ENCODE results near the gene FOXP1.

The FOXP1 gene

DNA sequence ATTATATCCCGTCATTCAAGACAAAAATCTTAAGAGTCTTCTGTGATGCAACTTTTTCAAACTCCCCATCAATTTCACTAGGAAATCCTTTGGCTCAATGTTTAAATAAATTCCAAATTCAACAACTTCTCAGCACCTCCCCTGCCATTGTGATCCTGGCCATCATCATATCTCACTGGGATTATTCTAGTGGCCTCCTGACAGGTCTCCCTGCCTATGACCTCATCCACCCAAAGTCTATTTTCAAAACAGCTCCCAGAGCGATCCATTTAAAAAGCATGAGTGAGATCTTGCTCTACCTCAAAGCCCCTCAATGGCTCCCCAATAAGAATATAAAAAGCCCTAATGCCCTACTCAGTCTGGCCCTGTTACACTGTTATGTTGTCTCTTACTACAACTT, 293.2 kb downstream of the FOXP1 start:
- no peaks in the 10 kb centered on the region for H3K9me3 Mint-ChIP-seq
- no peaks in the 10 kb centered on the region for H3K27me3 Mint-ChIP-seq
- peak overlapping the region; percentile 32 for H3K27ac Mint-ChIP-seq
- H3K4me3 Mint-ChIP-seq = no peak overlapping the region
- peaks cover 72% of the 10 kb centered on the region for H3K4me1 Mint-ChIP-seq (ENCODE audit: low read depth)
- H3K36me3 Mint-ChIP-seq (ENCODE audit: low read depth) = peaks cover 72% of the 10 kb centered on the region
- no peak for DNase-seq

DNA sequence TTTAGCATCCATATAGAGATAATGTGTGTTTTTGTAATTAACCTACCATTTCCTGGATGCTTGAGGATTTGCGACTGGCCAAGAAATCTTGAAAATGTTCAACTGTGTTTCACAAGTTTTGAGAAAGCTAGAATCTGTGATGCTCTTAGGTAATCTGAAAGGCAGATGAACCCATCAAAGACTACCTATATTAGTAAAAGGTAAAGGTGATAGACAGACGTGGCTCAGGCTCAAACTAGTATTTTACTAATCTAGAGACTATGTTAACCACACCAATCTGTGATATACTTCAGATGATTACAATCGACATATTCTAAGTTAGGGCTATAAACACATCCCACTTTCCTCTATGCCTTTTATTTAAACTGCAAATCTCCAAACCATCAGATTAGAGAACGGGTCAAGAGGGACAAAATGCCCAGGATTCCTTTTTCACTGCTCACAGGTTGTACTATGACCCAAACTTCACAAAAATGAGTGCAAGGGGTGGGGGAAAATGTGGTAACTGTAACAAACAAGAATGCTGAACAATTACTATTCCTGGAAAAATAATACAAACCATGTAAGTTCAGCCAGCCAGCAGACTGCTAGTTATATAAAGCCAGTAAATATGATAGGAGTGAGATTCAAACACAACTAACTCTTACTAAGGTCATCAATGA, 295.1 kb downstream of the FOXP1 start:
- peaks cover 70% of the 10 kb centered on the region for H3K4me1 Mint-ChIP-seq (ENCODE audit: low read depth)
- H3K27me3 Mint-ChIP-seq = no peaks in the 10 kb centered on the region
- H3K27ac Mint-ChIP-seq = peak overlapping the region; percentile 37
- no peak overlapping the region for H3K4me3 Mint-ChIP-seq
- no peak for DNase-seq
- H3K9me3 Mint-ChIP-seq = no peaks in the 10 kb centered on the region
- peaks cover 66% of the 10 kb centered on the region for H3K36me3 Mint-ChIP-seq (ENCODE audit: low read depth)

DNA sequence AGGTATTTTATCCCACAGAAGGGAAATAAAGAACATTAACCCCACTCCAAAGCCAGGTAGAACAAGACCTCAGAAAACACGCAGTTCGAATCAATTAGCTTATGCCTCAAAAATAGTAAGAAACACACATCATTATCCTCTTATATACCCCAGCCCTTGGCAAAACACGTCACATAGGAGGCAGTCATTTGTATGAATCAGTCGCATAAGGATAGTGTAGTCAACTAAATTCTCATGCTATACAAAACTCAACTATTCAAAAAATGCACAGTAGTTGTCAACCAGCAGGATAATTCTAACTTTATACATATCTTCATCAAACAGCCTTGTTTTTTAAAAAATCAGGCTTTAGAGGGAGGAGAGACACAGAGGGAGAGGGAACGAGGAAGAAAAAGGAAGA, 298.4 kb downstream of the FOXP1 start:
- no peaks in the 10 kb centered on the region for H3K9me3 Mint-ChIP-seq
- H3K4me1 Mint-ChIP-seq (ENCODE audit: low read depth) = peaks cover 71% of the 10 kb centered on the region
- no peak overlapping the region for H3K4me3 Mint-ChIP-seq
- no peak overlapping the region for H3K27ac Mint-ChIP-seq
- H3K27me3 Mint-ChIP-seq = no peaks in the 10 kb centered on the region
- DNase-seq = no peak
- H3K36me3 Mint-ChIP-seq (ENCODE audit: low read depth) = peaks cover 57% of the 10 kb centered on the region

DNA sequence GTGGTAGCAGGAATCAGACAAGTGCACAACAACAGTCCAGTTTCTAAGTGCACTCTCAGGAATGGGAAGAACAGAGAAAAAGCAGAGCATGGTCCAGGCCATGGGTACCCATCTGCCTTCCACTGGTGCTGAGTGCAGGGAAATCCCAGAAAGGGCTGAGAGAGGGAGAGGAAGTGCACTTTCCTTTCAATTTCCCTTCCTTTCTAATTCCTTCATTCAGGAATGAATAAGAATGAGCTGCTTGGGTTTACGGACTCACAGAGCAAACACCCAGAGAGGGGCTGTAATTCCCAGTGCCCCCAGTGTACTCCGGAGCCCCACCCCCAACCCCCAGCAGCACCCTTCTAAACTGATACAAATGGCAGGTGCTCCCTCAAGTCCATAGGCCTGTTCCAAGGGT, 300.6 kb downstream of the FOXP1 start:
- DNase-seq = no peak
- Mint-ChIP-seq H3K9me3 (no peaks in the 10 kb centered on the region), H3K4me3 (no peak overlapping the region), H3K36me3 (ENCODE audit: low read depth) (peaks cover 55% of the 10 kb centered on the region), H3K4me1 (ENCODE audit: low read depth) (peaks cover 59% of the 10 kb centered on the region), H3K27me3 (no peaks in the 10 kb centered on the region), H3K27ac (peak overlapping the region; percentile 34)

DNA sequence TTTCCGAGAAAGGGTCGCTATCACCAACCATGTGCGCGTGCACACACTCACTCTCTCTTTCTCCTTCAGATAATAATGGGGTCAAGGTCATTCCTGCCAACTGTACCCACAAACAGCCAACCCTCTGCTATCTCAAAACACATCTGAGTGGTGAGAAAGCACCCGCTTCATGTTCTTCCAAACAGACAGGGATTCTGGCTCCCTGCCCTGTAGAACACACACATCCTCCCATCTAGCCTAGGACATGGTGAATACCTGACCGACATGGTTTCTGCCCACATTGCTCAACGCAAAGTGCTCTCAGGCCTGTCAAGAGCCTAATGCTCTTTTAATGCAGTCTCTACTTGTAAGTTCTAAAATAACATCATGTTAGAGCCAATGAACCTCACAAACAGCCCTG, 302.2 kb downstream of the FOXP1 start:
- H3K9me3 Mint-ChIP-seq = no peaks in the 10 kb centered on the region
- H3K36me3 Mint-ChIP-seq (ENCODE audit: low read depth) = peaks cover 51% of the 10 kb centered on the region
- no peak overlapping the region for H3K4me3 Mint-ChIP-seq
- H3K4me1 Mint-ChIP-seq (ENCODE audit: low read depth) = peaks cover 60% of the 10 kb centered on the region
- H3K27ac Mint-ChIP-seq = peak overlapping the region; percentile 22
- DNase-seq = no peak
- no peaks in the 10 kb centered on the region for H3K27me3 Mint-ChIP-seq

DNA sequence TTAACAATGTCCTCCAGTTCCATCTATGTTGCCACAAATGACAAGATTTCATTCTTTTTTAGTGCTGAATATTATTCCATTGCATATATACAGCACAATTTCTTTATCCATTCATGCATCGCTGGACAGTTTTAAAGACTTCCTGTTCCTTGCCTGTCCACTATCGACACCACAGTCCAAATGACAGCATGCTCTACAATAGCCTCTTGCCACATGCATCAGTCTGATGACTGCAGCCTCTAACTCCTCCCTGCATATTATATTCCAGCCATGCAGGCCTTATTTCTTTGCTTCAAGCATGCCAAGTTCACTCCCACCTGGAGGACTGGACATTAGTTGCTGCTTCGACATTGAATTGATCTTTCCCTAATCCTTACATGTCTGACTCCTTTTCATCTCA, 306.2 kb downstream of the FOXP1 start:
- peaks cover 66% of the 10 kb centered on the region for H3K4me1 Mint-ChIP-seq (ENCODE audit: low read depth)
- H3K27ac Mint-ChIP-seq = peak overlapping the region; percentile 22
- no peaks in the 10 kb centered on the region for H3K27me3 Mint-ChIP-seq

DNA sequence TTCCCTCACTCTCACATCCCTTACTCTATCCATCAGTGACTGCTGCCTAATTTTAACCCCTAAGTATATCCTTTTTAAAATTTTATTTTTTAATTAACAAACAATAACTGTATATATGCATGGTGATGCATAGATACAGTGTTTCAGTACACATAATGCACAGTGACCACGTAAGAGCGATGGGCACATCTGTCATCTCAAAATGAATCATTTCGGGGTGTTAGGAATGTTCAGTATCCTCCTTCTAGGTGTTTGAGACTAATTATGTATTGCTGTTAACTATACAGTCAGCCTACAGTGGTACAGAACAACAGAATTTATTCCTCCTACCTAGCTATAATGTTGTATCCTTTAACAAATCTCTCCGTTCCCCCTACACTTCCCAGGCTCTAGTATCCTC, 307.0 kb downstream of the FOXP1 start:
- no peak for DNase-seq
- no peaks in the 10 kb centered on the region for H3K9me3 Mint-ChIP-seq
- peak overlapping the region; percentile 45 for H3K27ac Mint-ChIP-seq
- peaks cover 66% of the 10 kb centered on the region for H3K4me1 Mint-ChIP-seq (ENCODE audit: low read depth)
- H3K4me3 Mint-ChIP-seq = no peak overlapping the region
- H3K36me3 Mint-ChIP-seq (ENCODE audit: low read depth) = peaks cover 44% of the 10 kb centered on the region
- no peaks in the 10 kb centered on the region for H3K27me3 Mint-ChIP-seq

More for the DNA sequence above, 306.2 kb downstream of the FOXP1 start:
- H3K9me3 Mint-ChIP-seq = no peaks in the 10 kb centered on the region
- no peak for DNase-seq
- H3K36me3 Mint-ChIP-seq (ENCODE audit: low read depth) = peaks cover 46% of the 10 kb centered on the region
- H3K4me3 Mint-ChIP-seq = no peak overlapping the region

DNA sequence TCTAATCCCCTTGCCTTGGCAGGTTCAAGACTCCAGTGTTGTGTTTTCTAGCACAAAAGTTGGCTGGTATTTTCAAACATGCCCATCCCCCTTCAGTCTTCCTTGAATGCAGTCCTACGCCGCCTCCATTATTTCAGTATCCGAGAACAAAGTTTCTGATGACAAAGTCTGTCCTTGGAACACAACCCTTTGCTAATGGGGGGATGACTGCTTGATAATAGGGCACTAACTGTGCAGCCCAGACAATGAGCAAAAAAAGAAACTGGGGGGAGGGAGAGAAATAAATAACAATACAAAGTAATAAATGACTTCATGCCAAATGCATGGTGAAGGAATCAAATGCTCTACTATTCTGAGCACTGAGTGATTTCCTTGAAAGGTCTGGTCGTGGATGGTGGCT, 310.1 kb downstream of the FOXP1 start:
- peaks cover 47% of the 10 kb centered on the region for H3K36me3 Mint-ChIP-seq (ENCODE audit: low read depth)
- peak overlapping the region; percentile 24 for H3K27ac Mint-ChIP-seq
- DNase-seq = no peak
- peaks cover 83% of the 10 kb centered on the region for H3K4me1 Mint-ChIP-seq (ENCODE audit: low read depth)
- no peaks in the 10 kb centered on the region for H3K9me3 Mint-ChIP-seq
- no peaks in the 10 kb centered on the region for H3K27me3 Mint-ChIP-seq
- H3K4me3 Mint-ChIP-seq = no peak overlapping the region

DNA sequence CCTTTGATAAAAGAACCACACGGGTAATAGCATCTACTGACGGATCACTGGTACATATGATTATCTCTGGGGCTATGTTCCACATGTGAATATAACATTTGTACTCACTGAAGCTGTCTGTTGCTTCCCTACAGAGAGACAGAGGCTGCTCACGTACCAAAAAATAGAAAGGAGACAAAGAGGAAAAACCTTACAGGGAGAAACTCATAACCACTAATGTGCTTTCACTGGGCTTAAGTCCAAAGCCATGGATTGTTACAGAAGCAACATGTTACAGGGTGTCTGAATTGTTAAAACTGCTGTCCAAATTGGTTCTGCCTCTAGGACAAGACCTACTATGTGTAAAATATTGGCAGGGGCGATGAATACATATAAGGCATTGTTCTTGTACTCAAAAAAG, 311.9 kb downstream of the FOXP1 start:
- Mint-ChIP-seq H3K36me3 (ENCODE audit: low read depth) (peaks cover 46% of the 10 kb centered on the region), H3K4me1 (ENCODE audit: low read depth) (peaks cover 83% of the 10 kb centered on the region), H3K4me3 (no peak overlapping the region), H3K27ac (peak overlapping the region; percentile 86), H3K9me3 (no peaks in the 10 kb centered on the region), H3K27me3 (no peaks in the 10 kb centered on the region)
- no peak for DNase-seq

DNA sequence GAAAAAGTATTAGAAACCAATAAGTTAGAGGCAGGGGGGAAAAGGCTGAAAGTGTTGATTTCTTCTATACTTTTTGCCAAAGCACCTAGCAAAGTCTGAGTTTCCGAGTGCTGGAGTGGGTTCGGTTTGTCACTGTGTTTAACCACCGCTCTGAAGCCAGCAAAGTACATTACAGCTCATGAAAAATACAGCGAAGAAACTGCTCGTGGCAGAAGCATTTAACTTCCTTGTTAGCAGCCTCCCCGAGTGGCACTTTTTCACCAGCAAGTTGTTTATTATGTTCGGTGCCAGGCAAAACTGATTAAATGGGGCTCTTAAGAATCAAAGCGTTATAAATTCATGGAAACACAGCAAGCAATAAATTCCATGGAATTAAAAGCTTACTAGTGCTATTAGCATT, 313.6 kb downstream of the FOXP1 start:
- Mint-ChIP-seq H3K36me3 (ENCODE audit: low read depth) (peaks cover 54% of the 10 kb centered on the region), H3K4me1 (ENCODE audit: low read depth) (peaks cover 83% of the 10 kb centered on the region), H3K9me3 (no peaks in the 10 kb centered on the region), H3K27me3 (no peaks in the 10 kb centered on the region), H3K4me3 (peak overlapping the region; percentile 46), H3K27ac (peak overlapping the region; percentile 86)
- no peak for DNase-seq

DNA sequence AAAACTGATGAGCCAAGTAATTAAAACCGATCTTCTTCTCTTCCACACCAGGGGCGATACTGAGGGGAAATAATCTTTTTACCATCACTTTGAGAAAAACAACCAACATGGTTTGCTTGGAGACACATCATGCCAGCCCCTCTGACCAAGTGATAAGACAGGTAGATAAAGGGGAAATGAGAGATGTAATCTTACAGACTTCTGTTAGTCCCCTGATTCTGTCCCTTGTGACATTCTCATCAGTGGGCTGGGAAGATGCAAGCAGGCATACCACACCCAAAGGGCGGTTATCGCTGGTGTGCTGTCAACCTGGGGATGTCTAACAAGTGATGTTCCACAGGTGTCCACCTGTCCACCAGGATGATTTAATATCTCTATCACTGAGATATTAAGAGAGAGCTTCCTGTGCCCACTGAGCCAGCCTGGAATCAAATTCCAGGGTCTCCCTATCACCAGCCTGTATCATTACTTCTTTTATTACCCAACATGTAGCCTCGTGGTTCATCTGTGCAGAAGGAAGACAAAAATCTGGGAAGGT, 315.0 kb downstream of the FOXP1 start:
- no peak for DNase-seq
- H3K9me3 Mint-ChIP-seq = no peaks in the 10 kb centered on the region
- H3K27me3 Mint-ChIP-seq = no peaks in the 10 kb centered on the region
- peak overlapping the region; percentile 42 for H3K27ac Mint-ChIP-seq
- H3K4me3 Mint-ChIP-seq = no peak overlapping the region
- peaks cover 82% of the 10 kb centered on the region for H3K4me1 Mint-ChIP-seq (ENCODE audit: low read depth)
- peaks cover 62% of the 10 kb centered on the region for H3K36me3 Mint-ChIP-seq (ENCODE audit: low read depth)

DNA sequence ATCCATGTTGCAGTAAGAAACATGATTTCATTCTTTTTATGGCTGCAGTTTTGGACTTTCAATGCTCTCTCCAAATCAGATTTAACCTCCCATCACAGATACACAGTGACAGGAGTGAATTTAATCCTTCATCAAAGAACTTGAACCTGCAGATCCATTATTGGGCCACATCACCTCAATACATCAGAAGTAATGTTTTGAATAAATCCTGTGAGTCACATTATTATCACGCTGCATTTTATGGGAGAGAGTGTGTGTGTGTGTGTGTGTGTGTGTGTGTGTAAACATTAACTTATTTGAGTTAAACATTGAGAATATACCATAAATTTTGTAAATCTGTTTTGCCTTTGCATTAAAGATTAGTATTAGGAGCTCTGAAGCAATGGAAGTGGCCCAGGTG, 316.7 kb downstream of the FOXP1 start:
- Mint-ChIP-seq H3K27me3 (no peaks in the 10 kb centered on the region), H3K36me3 (ENCODE audit: low read depth) (peaks cover 65% of the 10 kb centered on the region), H3K9me3 (no peaks in the 10 kb centered on the region), H3K4me1 (ENCODE audit: low read depth) (peaks cover 82% of the 10 kb centered on the region), H3K4me3 (no peak overlapping the region), H3K27ac (peak overlapping the region; percentile 73)
- DNase-seq = no peak

DNA sequence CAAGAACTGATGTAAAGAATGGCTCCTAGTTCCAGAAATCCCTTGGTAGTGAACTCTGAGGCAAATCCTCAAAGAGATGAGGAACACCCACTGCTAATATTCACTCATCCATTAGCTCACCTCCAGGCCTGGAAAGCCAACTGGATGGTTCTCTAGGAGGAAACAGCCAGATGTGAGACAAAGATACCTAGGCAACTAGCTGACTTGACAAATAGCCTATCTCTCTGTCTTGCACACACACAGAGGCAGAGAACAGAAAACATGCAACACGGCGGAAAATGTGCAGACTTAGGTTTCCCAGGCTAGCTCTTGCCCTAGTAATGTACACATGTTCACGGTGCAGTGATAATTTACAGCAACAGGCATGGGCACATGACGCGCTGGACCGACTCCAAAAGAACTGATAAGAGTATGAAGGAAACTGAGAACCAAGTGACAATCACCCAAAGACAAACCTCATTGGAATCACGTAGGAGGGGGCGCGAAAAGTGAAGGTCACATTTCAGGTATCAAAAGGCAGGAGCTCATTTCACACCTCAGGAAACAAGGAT, 318.1 kb downstream of the FOXP1 start:
- DNase-seq = no peak
- H3K36me3 Mint-ChIP-seq (ENCODE audit: low read depth) = peaks cover 64% of the 10 kb centered on the region
- no peak overlapping the region for H3K4me3 Mint-ChIP-seq
- H3K9me3 Mint-ChIP-seq = no peaks in the 10 kb centered on the region
- H3K27me3 Mint-ChIP-seq = no peaks in the 10 kb centered on the region
- peaks cover 76% of the 10 kb centered on the region for H3K4me1 Mint-ChIP-seq (ENCODE audit: low read depth)
- H3K27ac Mint-ChIP-seq = peak overlapping the region; percentile 87

DNA sequence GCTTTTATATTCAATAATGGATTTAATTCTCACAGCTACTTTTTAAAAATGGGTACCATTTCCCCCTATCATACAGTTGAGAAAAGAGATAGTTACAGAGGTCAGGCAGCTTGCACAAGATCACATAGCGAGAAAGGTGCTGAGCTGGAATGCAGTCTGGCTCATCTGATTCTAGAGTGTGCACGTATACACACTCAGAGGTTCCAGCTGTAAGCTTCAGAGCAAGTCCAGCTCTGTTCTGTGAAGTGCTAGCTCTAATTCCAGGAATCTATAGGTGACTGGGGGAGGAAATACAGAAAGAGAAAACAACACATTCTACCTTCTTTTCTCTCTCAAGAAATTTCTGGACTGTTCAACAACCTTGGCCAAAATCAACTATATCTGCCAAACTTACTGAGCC, 318.7 kb downstream of the FOXP1 start:
- no peaks in the 10 kb centered on the region for H3K9me3 Mint-ChIP-seq
- peaks cover 63% of the 10 kb centered on the region for H3K36me3 Mint-ChIP-seq (ENCODE audit: low read depth)
- no peak overlapping the region for H3K4me3 Mint-ChIP-seq
- DNase-seq = no peak
- H3K27me3 Mint-ChIP-seq = no peaks in the 10 kb centered on the region
- peaks cover 71% of the 10 kb centered on the region for H3K4me1 Mint-ChIP-seq (ENCODE audit: low read depth)
- peak overlapping the region; percentile 87 for H3K27ac Mint-ChIP-seq
